Coronary artery (tissue), 2 donors: ENCODE measurements around the gene DIP2C.

Source experiments
- DNase-seq: peaks from one replicate; pipeline ENCODE4 v3.0.0-alpha.2; 2017; ENCODE audit warnings: low spot score
- H3K27ac ChIP-seq, 2 donors: fragments of 200-600 bp; sonication (generic); one replicate each; pipeline ENCODE4 v1.5.1; 2016 to 2019
- H3K4me3 ChIP-seq: fragments of 200-600 bp; sonication (generic); 2 replicates; pipeline ENCODE4 v1.5.1; 2016; ENCODE audit warnings: mild to moderate bottlenecking, moderate library complexity
- TF ChIP-seq, protein P1 (sequence below): fragments of 200-600 bp; sonication (generic); IDR thresholded peaks from one replicate; pipeline ENCODE4 v1.5.1; 2019; ENCODE audit warnings: antibody characterized with exemption

Gene DIP2C

DNA sequence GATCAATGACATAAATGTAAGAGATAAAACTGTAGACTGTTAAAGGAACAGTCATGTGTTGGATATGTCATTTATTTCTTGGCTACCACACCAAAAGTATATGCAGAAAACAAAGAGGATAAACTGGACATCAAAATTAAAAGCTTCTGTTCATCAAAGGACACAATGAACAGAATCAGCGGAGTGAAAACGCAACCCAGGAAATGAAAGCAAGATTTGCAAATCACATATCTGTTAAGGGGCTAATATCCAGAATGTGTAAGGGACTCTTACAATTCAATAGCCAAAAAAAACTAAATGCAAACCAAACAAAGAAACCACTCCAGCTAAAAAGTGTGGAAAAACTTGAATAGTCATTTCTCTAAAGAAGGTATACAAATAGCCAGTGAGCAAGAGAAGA, 390.0 kb downstream of the DIP2C start:
- Histone ChIP-seq H3K27ac (no peak overlapping the region), H3K4me3 (no peak overlapping the region)
- TF ChIP-seq, protein P1, sequence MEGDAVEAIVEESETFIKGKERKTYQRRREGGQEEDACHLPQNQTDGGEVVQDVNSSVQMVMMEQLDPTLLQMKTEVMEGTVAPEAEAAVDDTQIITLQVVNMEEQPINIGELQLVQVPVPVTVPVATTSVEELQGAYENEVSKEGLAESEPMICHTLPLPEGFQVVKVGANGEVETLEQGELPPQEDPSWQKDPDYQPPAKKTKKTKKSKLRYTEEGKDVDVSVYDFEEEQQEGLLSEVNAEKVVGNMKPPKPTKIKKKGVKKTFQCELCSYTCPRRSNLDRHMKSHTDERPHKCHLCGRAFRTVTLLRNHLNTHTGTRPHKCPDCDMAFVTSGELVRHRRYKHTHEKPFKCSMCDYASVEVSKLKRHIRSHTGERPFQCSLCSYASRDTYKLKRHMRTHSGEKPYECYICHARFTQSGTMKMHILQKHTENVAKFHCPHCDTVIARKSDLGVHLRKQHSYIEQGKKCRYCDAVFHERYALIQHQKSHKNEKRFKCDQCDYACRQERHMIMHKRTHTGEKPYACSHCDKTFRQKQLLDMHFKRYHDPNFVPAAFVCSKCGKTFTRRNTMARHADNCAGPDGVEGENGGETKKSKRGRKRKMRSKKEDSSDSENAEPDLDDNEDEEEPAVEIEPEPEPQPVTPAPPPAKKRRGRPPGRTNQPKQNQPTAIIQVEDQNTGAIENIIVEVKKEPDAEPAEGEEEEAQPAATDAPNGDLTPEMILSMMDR = no peak
- DNase-seq = no peak

GRCh38 chr10:298033-298432, 391.4 kb downstream of the DIP2C start:
- no peak overlapping the region for H3K4me3 ChIP-seq
- no peak overlapping the region for H3K27ac ChIP-seq
- no peak for DNase-seq
- TF ChIP-seq, protein P1 = no peak

DNA sequence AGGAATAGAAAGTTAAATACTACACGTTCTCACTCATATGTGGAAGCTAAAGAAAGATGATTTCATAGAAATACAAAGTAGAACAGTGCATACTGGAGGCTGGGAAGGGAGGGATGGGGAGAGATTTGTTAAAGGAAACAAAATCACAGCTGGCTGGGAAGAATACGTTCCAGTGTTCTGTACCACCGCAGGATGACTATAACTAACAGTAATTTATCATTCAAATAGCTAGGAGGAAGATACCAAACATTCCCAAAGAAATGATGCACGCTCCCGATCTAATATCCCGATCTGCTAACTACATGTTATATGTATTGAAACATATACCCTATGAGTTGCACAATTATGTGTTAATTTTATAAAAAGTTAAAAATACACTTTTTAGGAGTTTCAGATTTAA, 391.9 kb downstream of the DIP2C start:
- DNase-seq = no peak
- TF ChIP-seq, protein P1 = no peak
- peak overlapping the region; percentile 54 for H3K4me3 ChIP-seq
- H3K27ac ChIP-seq = peak overlapping the region; percentile 16 to 73

DNA sequence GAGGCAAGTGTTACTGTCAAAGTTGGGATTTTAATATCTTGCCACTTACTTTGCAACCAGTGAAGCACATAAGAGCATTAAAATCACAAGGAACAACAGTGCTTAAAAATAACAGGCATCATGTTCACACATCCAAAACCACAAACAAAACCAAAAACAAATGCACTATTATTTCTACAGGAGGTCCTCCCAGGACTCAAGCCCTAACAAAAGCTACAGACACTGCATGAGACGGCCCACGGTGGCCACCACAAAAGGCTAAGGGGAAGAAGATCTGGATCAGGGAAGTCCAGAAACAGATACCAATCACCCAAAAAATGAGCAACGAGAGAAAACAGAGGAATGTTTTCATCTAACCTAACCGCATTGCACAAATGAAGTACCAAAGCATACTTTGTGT, 395.8 kb downstream of the DIP2C start:
- TF ChIP-seq, protein P1 = no peak
- Histone ChIP-seq H3K4me3 (no peak overlapping the region), H3K27ac (no peak overlapping the region)
- DNase-seq = peak; percentile 31

DNA sequence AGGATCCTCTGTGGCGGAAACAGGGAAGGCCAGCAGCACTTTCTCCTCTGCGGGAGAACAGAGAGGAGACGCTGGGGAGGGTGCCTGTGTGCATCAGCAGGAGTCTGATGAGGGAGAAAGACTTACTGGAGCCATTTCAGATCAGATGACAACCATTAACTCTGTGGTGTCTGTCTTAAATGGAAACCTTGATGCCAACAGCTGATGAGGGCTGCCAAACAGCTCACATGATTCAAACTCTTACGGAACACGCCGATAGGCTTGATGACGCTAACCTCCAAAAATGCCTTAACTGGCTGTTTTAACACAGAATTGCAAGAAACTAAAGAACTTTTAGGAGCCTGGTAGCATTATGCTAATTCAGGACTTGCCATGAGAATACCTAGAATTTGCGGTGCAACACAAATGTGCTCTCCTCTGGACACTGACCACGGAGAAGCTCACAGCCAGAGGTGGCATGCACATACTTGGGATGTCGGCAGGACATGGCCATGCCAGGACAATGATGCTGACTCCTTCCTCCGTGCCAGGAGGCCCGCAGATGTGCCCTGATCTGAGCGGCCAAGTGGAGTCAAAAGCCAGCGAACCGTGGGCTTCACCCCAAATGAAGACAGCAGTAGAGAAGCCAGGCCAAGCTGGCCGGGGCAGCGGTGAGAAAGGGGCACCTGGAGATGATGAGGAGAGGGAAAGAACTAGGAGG, 399.3 kb downstream of the DIP2C start:
- DNase-seq = no peak
- Histone ChIP-seq H3K27ac (no peak overlapping the region), H3K4me3 (no peak overlapping the region)
- TF ChIP-seq, protein P1 = no peak

- no peak overlapping the region for H3K27ac ChIP-seq
- H3K4me3 ChIP-seq = no peak overlapping the region
- no peak for DNase-seq
- TF ChIP-seq, protein P1 = no peak
Measured at GRCh38 chr10:289581-289980, 399.9 kb downstream of the DIP2C start.
